SW480 (cell line): Measurements from ENCODE around the gene MAFG.
"Not testable (repeated sequence)": the region's sequence is repeated elsewhere in the genome, so short reads cannot be mapped to it uniquely, and the experiment has no call there.

ENCODE experiments used
- DNase-seq: peaks from one replicate; pipeline ENCODE4 v3.0.0-alpha.2; 2016; ENCODE audit warnings: low spot score

Gene MAFG

GRCh38 chr17:81923302-81924260, 4.0 kb downstream of the MAFG start:
- DNase-seq = no peak

GRCh38 chr17:81922566-81923301, 4.8 kb downstream of the MAFG start:
- DNase-seq = no peak

- no peak for DNase-seq
Measured at GRCh38 chr17:81921996-81922565, 5.5 kb downstream of the MAFG start.

GRCh38 chr17:81921537-81921862, 6.0 kb downstream of the MAFG start:
- DNase-seq = no peak

GRCh38 chr17:81920612-81921536, 6.7 kb downstream of the MAFG start:
- no peak for DNase-seq

- no peak for DNase-seq
Measured at GRCh38 chr17:81918832-81919545, 8.5 kb downstream of the MAFG start.

GRCh38 chr17:81918333-81918669, 9.2 kb downstream of the MAFG start:
- not testable (repeated sequence) for DNase-seq

- peak; percentile 80 for DNase-seq
Measured at GRCh38 chr17:81917565-81918332, 9.8 kb downstream of the MAFG start, which contains the start of gene SIRT7. Gene SIRT7, minus strand, starts transcription at chr17:81918176. Its CDS starts 45 bp downstream, at chr17:81918131.

GRCh38 chr17:81916234-81917001, 11.1 kb downstream of the MAFG start:
- DNase-seq = no peak

- no peak for DNase-seq
Measured at GRCh38 chr17:81915331-81915730, 12.2 kb downstream of the MAFG start.

GRCh38 chr17:81914103-81914850, 13.3 kb downstream of the MAFG start:
- DNase-seq = no peak

GRCh38 chr17:81913394-81914102, 14.0 kb downstream of the MAFG start:
- no peak for DNase-seq

- DNase-seq = peak; percentile 99
Measured at GRCh38 chr17:81912441-81913309, 14.9 kb downstream of the MAFG start.

- no peak for DNase-seq
Measured at GRCh38 chr17:81911969-81912368, 15.6 kb downstream of the MAFG start.

- peak; percentile 91 for DNase-seq
Measured at GRCh38 chr17:81911277-81911961, 16.1 kb downstream of the MAFG start, which contains the start of gene PCYT2. Gene PCYT2, minus strand, starts transcription at chr17:81911399. Its CDS starts 44 bp downstream, at chr17:81911355.

- no peak for DNase-seq
Measured at GRCh38 chr17:81910840-81911276, 16.7 kb downstream of the MAFG start.
